ENCODE data around the gene P4HA2.

The P4HA2 gene

DNA sequence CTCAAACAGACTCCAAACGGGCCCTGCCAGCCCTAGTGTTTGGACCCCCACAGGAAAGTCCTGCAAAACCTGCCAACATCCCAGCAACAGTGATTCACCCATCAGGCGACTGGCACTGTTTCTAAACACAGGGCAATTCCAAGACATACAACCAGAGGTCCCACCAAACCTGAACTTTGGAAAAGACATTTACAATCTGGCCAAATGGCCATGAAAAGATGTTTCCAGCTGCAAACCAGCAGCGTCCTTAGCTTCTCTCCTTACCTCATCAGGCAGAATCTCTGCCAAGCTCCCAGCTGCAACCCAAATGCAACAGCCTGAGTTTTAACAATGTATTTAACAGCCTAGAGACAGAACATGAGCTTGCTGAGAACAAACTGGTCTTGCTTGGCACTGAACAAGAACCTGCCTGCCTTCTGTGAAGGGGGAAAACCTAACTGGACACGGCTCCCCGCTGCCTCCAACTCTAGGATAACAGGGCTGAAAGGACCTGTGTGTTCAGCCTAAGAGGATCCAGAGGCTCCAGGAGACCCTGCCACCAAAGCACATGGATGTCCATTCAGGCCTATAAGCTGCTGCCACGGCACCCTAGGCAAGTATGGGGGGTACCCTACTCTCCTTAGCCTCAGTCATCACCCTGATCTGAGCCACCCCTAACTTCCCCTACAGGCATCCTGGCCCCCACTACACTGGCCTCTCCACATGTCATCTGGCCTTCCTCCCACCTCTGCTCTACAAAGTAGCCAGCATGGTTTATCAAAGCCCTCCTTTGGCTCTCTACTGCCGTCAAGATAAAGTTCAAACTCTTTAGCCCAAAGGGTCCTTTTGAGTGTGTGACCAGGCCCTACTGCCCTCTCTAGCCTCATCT lies 5.6 kb downstream of the P4HA2 start:
- no peak for DNase-seq

DNA sequence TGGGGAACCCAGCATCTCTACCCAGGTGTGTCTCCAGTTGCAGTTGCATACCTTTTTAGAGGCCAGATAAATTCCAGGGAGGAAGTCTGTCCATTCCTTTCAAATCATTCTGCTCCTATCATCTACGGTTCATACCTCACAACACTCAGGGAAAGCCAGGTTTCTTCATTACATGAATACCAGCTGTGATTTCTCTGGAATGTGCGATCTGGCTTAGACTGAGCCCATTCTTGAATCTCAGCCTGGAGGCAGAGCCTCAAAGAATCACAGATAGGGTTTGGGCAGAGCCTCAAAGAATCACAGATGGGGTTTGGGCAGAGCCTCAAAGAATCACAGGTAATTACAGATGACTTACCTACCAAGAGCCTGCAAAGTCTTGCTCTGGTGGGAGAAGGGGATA lies 7.2 kb downstream of the P4HA2 start:
- DNase-seq: no peak

DNA sequence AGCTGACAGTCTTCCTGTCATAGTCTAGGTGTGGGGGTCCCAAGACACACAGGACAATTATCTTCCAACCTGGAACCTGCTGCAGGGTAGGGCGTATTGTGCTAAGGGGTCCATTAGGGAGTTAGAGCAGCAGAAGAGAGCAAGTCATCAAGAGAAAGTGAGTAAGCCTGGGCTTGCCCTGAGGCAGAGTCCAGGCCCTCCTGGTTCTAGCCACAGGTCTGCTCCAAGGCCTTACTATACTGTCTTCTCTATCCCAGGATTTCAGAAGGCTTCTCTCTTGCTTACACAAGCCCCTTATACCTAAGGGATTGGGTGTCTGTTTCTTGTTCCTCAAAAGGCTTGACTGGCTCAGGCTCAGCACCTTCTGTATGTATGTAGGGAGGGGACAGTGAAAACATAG lies 7.7 kb downstream of the P4HA2 start:
- no peak for DNase-seq

DNA sequence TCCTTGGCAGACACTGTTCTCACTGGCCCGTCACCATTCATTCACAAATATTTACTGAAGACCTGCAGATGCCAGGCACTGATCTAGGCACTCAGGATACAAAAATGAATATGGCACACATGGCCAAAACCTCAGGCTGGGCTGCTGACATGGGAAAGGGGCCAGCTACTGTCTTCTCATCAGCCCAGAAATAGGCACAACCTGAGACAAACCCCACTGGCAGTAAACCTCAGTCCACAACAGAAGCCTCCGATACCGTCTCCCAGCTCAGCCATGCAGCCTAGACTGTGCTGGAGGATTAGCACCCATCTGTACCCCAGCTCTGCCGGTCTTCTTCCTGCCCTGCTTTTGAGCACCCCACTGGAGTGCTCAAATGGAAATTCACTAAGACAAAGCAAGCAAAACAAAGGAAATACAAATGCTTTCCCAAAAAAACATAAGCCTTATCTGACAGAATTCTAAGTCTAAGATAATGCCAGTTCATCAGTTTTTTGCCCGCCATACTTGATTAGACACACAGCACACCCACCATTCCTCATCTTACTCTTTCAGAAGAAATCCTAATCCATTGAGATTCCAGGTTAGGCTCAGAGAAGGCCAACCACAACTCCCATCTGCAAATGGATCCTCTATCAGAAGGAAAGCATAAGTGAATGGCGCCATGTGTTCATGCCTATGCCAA lies 8.2 kb downstream of the P4HA2 start:
- no peak for DNase-seq

DNA sequence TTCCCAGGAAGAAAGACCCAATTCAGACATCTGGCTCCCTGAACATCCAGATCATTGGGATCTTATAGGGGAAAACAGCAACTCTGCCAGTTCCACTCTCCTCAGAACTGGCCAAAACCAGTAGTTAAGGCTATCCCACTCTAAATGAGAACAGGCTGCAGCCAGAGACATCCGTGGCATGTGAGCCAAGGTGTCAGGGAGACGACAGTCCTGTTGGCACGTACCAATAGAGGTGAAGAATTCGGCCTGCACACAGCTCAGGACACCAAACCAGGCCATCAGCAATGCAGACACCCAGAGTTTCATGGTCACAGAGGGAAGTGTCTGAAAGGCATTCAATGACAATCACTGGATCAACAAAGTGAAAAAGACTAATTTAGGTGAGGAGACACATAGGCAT lies 9.3 kb downstream of the P4HA2 start:
- DNase-seq: no peak

DNA sequence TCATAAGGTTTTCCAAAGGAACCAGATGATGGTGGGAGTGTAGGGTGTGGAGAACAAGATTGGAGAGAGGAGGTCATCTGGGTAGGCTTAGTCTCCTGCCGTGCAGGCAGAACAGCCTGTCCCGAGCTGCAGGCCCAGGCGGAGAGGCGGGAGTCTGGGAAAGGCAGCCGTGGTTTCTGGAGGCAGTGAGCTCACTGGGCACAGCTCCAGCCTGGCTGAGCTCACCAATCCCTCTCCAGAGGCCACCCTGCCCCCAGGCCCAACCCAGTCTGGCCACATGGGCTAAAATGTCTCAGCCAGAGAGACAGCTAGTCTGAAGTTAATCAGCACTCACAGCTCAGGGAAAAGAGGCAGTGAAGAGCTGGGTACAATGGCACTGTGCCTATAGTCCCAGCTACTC lies 12.3 kb downstream of the P4HA2 start:
- DNase-seq: no peak

DNA sequence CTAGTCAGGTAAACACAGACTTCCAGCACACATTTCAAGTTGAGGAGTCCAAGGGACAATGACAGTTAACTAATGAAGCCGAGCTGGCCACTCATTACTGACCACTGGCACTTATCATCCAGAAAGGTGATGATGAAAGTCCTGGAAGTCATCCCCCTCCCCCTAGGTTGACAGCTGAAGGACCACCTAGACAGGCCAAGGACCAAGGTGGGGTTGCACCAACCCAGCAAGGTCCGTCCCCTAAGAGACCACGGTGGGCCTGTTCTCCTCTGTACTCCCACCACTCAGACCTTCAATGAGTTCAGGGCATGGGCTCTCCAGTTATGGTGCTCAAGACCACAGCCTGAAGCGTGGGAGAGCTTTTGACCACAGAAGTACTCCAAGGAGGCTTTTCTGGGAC lies 13.2 kb downstream of the P4HA2 start:
- DNase-seq: no peak

DNA sequence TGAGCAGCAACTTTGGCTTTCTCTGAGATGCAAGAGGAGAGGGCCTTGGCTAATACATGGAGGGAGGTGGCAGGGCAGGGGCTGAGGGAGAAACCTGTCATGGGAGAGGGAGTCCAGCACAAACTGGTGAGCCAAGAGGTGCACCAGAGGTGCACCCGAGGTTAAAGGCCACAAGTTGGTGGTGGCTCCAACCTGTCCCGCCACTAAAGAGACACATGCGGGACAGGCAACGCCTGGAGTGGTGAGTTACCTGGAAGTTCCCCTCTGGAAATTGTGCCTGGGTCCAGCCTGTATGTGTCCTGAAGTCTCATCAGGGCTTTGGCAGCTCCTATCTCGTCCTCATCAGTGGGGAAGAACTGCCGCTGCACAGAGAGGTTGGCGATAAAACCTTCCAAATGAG lies 14.0 kb downstream of the P4HA2 start:
- no peak for DNase-seq

DNA sequence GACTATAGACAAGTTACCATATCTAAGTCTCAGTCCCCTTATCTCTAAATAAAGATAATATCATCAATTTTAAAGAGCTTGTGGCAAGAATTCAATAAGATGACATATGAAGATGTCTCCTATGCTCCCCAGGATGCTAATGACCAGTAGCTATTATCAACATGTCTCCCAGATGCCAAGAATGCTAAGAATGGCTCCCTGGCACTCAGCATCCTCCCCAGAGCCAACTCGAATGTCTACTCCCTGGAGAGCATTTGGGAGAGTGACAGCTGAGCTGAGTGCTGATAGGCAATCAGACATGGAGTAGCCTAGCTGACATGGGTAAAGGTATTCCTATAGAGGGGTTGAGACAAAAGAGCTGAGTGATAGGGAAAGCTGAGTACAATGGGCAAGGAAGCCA lies 15.9 kb downstream of the P4HA2 start:
- DNase-seq: no peak

DNA sequence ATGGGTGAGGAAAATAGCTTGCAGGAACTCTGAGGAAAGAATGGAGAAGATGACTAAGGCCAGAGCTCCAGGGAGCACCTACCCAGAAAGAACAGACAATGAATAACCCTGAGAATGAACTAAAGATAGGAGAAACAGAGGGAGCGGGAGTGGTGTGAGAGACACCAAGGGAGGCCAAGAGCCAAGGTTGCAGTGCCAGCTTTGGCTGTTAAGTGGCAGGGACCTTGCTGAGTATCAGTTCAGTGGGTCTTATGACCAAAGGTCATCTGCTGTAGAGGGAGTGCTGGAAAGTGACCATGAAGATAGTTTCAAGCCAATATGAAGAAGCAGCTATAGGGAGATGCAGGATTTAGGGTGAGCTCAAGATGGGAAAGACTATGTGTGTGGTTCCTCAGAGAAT lies 16.7 kb downstream of the P4HA2 start:
- DNase-seq: no peak

DNA sequence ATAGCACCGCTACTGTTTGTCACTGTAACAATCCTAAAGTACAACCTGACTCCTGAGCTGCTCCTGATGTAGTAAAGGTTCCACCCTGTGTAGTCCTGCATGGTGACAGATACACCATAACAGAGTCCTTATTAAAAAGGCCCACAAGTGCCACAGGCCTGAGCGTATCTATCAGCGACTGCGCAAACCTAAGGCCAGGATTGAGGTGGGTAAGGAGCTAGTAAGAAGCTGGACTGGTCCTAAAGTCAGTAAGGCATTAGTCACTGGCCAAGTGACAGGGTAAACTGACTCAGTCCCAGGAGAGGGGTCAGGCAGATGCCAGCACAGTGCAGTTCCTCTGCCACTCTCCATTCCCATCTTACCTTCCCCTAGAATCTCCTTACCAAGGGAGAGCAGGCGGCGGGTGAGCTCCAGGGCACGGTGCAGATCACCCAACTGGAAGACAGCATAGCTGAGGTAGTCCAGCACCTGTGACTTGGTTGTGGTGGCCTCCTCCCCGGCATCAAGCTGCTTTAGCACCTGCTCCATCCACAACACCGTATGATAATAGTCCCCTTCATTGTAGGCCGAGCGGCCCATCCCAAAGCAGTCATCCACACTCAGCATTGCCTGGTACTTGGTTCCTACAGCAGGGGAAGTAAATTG lies 17.6 kb downstream of the P4HA2 start:
- DNase-seq: no peak

DNA sequence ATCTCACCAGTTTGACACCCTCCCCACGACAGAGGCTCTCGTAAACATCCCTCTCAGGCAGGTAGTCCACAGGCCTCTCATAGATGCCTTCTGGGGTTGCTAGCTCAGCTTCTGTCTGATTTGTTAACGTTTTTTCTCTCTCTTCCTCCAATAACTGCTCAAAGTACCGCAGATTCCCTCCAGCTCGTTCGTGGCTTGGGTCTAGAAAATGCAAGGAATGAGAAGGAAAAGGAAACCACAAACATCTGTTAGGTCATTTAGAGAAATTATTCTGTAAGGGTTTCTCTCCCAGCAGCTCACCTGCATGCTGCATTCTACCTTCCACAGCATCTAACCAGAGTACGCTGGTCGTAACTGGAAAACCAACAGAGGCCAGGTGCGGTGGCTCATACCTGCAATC lies 18.5 kb downstream of the P4HA2 start:
- DNase-seq: no peak

DNA sequence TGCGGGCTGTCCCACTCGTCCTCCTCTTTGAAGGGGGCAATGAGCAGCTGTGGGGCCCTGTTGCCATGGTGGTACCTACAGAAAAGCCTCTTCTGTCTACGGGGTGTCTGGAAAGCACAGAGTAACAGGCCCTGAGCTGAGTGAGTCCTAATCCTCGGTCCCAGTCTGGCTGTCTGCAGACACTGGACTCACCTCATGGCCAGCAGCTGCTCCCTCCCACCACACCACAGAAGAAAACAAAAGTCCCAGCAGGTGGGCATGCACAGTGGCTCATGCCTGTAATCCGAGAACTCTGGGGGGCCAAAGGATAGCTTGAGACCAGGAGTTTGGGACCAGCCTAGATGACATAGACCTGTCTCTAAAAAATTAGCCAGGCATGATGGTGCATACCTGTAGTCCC lies 19.9 kb downstream of the P4HA2 start:
- no peak for DNase-seq

DNA sequence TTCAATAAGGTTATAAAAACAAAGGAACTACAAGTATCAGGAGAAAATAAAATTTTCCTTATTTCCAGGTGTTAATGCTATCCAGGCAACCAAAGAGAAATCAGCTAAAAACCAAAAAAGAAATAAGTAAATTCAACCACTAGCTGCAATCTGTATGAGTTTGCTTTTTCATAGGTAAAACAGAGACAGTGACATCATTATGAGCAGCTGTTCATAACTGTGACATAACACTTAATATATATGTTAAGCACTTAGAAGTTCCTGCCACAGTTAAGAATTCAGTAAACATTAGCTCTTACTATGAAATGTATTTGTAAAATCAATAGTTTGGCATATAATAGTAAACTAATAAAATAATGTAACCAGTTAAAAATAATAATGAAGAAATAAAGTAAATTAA lies 20.9 kb downstream of the P4HA2 start:
- DNase-seq: no peak

DNA sequence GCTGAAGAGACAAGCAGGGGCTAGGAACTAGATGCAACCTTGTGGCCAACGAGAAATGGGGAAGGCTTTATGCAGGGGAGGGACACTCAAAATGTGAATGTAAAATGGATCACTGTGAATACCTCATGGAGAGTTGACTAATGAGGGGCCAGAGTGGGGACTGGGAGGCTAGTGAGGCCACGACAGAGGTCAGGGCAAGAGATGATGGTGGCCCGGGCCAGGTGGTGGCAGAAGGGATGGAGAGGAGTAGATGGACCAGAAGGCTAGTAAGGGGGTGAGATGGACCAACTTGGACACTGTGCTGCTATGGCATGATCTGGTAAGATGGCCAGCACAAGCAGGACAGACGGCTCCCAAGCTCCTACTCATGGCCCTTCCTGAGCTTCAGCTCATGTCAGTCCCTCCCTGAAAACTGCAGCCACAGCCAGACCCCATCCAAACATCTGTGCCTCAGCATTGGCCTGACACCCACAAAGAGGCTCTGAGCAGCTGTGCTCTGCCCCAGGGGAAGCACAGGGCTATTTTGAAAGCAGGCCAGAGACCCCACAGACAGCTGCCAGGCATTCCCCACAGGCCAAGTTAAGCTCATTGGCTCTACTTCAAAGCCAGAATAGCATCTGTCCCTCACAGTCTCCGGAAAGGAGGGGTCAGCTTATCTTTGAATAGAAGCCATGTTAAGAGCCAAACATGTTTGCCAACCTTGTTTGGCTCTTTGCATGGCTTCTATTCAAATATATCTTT lies 22.1 kb downstream of the P4HA2 start:
- DNase-seq: no peak

DNA sequence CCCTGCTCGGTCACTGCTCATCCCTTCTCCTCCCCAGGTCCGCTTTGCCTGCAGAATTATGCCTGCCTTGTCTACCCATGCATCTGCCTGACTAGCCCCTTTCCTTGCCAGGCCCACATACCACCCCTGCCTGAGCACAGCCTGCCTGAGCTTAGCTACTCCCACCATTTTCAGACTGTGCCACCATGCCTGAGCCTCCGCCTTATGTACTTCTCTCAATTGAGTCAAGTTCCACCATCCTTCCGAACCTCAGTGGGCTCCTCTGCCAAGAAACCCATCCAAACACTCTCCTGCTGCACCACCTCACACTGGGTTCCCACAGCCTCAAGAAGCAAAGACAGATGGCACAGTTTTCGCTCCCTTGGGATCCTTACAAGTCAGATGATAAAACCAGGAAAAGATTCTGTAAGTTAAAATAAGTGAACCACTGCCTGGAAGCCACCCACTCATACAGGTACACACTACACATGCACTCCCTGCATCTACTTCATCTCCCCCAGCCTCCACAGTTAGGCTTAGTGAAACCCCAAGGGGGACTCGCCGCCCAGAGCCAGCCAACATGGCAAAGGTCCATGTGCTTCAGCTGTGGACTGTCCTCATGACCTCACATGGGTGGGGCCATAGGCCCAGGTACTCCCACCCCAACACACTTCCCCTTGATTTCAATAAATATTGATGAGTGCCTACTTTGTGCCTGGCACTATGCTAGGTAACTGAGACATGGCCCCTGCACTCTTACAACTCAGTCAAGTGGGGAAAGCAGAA lies 23.1 kb downstream of the P4HA2 start:
- DNase-seq: no peak

DNA sequence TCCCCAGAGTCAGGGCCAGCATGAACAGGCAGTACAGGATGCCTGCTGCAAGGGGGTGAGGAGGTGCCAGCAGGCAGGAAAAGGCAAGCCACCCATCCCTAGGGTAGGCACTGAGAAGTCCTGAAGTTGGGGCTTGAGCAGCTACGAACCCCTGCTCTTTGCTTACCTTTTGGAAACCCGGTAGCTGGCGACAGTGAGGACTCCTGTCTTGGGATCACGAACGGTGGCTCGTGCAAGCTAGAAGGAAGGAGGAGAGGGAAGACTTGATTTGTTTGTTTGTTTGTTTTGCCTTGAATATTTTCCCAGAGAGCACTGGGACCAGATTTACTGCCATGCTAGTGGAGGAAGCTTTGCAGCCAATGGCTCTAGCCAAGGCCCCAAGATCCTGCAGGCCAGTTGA lies 23.7 kb downstream of the P4HA2 start:
- DNase-seq: no peak

DNA sequence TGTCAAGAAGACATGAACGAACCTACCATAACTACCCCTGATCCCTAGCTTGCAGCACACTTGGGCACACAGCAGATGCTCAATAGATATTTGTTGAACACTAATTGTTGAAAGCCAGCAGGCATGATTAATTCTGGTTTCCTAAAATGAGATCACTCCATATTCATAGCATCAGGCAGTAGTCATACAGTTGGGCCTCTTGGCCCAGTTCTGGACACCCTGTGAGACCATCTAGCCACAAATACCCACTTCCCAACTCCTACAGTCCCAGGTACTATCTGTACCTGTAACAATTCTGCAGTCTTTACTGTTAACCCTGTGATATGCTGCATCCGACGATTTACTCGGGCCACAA lies 24.2 kb downstream of the P4HA2 start:
- DNase-seq: no peak

DNA sequence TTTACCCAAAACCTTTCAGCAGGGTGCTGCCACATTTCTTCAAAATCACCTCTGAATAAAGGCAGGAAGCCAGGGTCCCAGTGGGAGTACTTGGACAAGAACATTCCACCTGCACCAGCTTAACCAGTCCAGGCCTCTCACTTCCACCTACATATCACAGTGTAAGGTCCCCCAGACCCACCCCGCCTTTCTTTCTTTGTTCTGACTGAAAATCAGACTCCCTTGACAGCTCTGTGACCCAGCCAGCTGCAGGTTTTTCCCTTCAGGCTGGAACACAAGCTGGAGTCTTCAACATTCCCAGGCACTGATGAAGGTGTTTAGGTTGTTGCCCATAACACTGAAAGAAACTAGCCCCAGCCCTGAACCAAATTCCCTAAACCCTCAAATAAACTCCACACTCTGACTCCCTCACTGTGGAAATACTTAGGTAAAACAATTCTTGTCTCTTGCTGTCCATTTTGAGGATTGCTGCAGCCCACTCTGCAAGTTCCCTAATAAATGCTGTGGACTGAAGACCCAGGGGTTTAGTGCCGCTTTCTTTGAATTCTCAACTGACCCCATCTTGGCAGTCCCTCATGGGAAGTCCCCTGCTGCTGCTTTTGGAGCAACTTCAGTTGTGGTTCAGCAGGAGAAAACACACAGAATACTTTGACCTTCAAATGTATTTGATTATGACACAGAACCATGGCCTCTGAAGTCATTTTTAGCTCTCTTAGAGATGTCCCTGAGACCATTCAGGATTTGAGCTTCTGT lies 24.8 kb downstream of the P4HA2 start:
- DNase-seq: no peak

DNA sequence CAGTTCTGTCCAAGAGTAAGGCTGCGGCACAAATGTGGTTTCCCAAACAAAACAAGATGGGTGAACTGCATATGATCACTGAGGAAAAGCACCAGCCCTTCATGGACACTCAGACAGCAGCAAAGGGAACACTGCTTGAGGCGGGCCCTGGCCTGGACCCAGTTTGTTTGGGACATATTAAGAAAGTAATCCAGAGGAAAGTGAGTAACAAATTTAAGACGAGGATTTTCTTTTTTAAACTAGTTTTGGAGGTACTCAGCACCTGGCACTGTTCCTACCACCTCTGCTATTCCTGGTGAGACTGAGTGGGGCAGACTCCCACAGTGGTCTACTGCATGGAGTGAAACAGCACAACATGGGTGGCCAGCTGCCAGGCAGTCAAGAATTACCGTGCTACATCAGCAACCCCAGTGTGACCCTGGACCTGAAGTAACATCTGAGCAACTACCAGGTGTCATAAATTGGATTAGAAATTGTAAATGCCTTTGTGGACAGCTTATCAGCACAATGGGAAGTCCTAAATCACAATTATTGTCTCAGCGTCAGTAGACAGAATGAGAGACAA lies 28.5 kb downstream of the P4HA2 start:
- no peak for DNase-seq

DNA sequence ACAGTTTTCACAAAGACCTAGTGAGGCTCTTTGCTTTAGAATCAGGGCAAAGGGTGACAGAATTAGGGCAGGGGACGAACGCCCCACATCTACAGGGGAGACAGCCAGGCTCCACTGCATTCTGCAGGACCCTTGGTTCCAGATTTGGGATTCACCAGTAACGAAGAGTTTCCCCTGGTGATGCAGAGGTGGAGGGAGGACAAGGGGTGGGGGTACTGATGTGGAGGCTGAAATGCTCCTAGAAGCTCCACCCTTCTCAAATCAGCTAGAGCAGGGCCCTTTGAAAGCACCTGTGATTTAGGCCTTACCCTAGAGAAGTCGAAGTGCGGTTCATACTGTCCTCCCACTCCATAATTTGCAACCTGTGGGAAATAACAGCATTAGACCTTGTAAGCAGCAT lies 29.1 kb downstream of the P4HA2 start:
- DNase-seq: no peak

DNA sequence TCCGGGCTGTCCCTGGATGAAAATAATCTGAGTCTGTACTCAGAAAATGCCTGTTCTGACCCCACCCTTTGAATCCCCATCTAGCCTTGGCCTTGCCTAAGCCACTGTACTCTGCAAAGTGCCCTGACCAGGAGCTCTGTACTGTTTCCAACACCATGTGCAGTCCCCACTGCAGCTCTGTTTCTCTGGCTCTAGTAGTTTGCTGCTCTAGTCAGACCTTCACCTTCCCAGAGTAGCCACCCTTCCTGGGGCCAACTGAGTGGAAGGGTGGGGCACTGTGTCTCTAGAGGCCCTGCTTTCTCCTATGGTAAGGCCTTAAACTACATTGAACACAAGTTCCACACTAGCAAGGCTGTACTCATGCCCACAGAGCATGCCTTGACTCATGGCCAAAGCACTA lies 31.9 kb downstream of the P4HA2 start:
- no peak for DNase-seq

Measured in activated naive CD4-positive, alpha-beta T cell treated with anti-CD3 and anti-CD28 coated beads, Interleukin-2, amount 50 U/mL, for 16 hours (primary cell).